DMS53 treated with DMSO at 0.1 percent for 48 hours (cell line): Measurements from ENCODE around the gene PCDHGA1.

Source experiments
- DNase-seq: peaks from one replicate; lab custom pipeline; 2025; ENCODE audit not compliant: unreplicated experiment; lab: John Stamatoyannopoulos, UW

Gene PCDHGA1

GRCh38 chr5:141528291-141528984 lies 198.1 kb downstream of the PCDHGA1 start:
- no peak for DNase-seq

DNA sequence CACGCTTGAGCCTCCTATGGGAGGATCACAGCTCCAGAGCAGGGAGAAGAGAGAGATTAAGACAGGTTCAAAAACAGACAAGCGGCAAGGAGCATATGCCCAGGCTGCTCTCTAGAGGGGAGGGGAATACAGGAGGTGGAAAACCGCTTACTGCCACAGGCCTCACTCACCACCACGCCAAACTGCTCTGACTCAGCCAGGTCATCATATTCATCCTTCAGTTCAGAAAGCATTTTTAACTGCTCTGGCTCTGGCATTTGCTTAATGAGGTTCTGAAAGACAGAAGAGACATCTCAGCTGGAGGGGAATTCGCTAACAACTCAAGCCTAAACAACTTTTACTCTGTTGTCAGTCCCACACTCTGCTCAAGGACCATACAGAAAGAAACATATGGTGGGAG lies 198.7 kb downstream of the PCDHGA1 start:
- DNase-seq = no peak

- DNase-seq = no peak
These were observed 199.6 kb downstream of the PCDHGA1 start for GRCh38 chr5:141529873-141530272.

DNA sequence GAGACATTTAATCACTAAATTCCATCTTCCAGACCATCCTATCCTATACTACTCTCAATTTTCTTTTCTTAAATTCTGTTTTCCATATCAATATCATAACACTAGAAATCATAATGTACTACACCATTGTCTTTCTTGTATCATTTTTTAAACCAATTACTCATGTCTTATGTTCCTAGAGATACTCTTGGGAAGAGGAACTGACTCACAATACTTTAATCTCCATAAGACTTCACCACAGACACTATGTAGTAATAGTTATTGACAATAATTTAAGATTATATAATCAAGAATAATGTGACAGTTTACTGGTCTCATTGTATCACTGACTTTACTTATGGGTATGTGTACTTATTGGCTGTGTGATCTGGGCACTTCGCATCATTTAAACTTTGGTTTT lies 202.4 kb downstream of the PCDHGA1 start:
- DNase-seq = no peak

DNA sequence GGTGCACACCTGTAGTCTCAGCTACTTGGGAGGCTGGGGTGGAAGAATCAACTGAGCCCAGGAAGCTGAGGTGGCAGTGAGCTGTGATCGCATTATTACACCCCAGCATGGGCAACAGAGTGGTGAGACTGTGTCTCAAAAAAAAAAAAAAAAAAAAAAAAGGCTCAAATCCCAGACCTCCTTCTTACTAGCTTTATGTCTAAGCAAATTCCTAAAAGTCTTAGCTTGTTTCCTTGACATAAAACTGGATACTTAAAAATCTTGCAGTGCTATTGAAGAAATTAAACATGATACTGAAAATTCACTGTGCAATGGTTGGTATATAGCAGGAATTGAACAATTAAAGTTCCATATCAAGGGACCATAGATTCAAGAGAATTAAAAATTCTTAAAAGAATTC lies 203.6 kb downstream of the PCDHGA1 start:
- no peak for DNase-seq

DNA sequence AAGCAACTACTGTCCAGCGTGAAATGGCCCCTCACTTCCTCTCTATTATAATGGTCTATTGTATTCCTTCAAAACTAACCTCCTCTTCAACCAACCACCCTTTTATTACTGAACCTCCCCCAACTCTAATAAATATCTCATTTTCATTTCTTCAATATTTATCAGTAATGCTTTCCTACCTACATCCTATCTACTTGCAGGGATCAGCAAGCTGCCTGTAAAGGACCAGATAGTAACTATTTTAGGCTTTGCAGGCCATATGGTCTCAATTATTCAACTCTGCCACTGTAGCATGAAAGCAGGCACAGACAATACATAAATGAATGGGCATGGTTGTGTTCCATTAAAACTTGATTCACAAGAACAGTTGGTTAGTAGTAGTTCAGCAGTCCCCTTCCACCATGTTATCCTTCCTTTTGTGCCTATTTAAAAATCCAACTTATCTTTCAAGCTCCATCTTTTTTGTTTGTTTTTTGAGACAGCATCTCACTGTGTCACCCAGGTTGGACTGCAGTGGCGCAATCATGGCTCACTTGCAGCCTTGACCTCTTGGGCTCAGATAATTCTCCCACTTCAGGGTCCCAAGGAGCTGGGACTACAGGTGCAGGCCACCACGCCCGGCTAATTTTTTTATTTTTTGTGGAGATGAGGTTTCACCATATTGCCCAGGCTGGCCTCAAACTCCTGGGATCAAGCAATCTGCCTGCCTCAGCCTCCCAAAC lies 204.3 kb downstream of the PCDHGA1 start:
- no peak for DNase-seq

GRCh38 chr5:141543053-141543452 lies 212.7 kb downstream of the PCDHGA1 start:
- no peak for DNase-seq

- no peak for DNase-seq
These were observed 217.2 kb downstream of the PCDHGA1 start for GRCh38 chr5:141547488-141547887.

GRCh38 chr5:141547921-141548320 lies 217.6 kb downstream of the PCDHGA1 start:
- DNase-seq = no peak

GRCh38 chr5:141557681-141558136 lies 227.4 kb downstream of the PCDHGA1 start:
- peak; percentile 59 for DNase-seq

DNA sequence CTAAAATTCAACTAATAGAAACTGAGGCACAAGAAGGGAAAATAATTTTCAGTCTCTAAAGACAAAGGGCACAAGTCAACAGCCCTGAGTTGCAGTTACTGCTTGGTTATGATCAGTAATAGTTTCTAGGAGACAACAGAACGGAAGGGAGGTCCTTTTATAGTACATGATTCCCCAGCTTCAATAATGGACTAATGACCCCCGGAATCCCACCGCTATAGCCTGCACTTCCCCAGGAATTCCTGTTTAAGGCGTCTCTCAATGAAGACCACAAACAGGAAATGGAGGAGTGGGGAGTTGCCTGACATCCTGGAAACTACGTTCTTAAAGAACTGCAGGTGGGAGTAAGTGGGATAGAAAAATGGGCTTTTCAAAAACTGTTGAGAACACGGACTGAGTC lies 227.8 kb downstream of the PCDHGA1 start:
- no peak for DNase-seq

DNA sequence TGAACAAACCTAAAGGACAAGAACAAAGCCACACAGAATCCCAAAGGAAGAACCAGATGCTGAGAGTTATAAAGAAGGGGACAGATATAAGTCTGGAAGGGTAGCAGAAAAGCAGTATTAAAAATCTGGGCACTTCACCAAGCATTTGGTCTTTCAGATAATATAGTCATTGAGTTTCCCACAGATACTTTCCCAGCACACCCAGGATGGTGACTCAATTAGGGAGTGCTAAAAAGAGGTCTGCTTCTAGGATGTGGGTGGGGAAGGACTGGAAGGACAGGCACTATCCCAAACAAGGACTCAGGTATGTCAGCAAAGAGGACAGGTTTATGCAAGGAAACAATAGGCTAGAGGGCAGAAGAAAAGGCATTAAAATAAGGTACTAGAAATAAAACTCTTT lies 229.1 kb downstream of the PCDHGA1 start:
- DNase-seq = no peak

DNA sequence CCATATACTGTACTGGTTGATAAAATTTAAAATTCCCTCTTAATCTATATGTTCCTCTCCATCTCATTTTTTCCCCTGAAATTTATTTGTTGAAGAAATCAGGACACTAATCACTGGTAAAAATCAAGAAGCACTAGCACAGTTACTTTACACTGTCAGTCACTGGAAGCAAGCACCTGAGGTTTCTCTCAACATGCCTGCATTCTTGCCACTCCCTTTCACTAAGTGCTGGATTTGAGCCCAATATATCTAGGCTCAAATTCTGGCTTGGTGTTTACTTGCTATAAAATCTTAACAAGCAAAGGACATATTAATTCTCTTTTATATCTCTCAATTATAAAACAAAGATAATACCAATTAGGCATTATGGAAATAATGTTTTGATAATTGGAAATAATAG lies 229.8 kb downstream of the PCDHGA1 start:
- DNase-seq = peak; percentile 48

- peak; percentile 96 for DNase-seq
These were observed 230.6 kb downstream of the PCDHGA1 start for GRCh38 chr5:141560725-141561483.
